Peyer's patch (tissue), 4 donors: ENCODE results near the gene TRIM14. TPM values are rescaled to one million over a fixed set of nuclear protein-coding genes. Genes with fewer than 3 reads are reported as not detected.
A peak's percentile ranks its signal among the peaks of the same experiment; 100 is the strongest.

ENCODE experiments used
- DNase-seq, 3 donors: peaks; one replicate each; pipeline ENCODE4 v3.0.0-alpha.2; 2017 to 2019
- H3K27ac ChIP-seq, 4 donors: fragments of 200-600 bp; sonication (generic); one replicate each; pipeline ENCODE4 v1.5.1; 2016 to 2019
- H3K27me3 ChIP-seq, 2 donors: fragments of 200-600 bp; sonication (generic); one replicate each; pipeline ENCODE4 v1.5.1; 2019
- H3K36me3 ChIP-seq, 3 donors: fragments of 200-600 bp; sonication (generic); one replicate each; pipeline ENCODE4 v1.5.1; 2016 to 2019
- H3K4me1 ChIP-seq, 4 donors: fragments of 200-600 bp; sonication (generic); one replicate each; pipeline ENCODE4 v1.5.1; 2016 to 2019
- H3K4me3 ChIP-seq, 4 donors: fragments of 200-600 bp; sonication (generic); 1 replicate in 3 of 4; 2 replicates in 1 of 4; pipeline ENCODE4 v1.5.1; 2016 to 2019; ENCODE audit warnings: mild to moderate bottlenecking in 1 of 4
- H3K9me3 ChIP-seq, 4 donors: fragments of 200-600 bp; sonication (generic); one replicate each; pipeline ENCODE4 v1.5.1; 2016 to 2019; ENCODE audit warnings: mild to moderate bottlenecking in 1 of 4
- CTCF ChIP-seq, 6 experiments: fragments of 450-650 bp in 4 of 6; fragments of 200-600 bp in 2 of 6; sonication (generic) in 1 of 6; IDR thresholded peaks; one replicate each; pipeline ENCODE4 v1.5.1; 2017 to 2019; ENCODE audit warnings: antibody characterized with exemption in 6 of 6, mild to moderate bottlenecking in 3 of 6, moderate library complexity in 1 of 6
- POLR2A ChIP-seq, 2 donors: fragments of 450-650 bp; IDR thresholded peaks; one replicate each; pipeline ENCODE4 v1.5.1; 2017; ENCODE audit warnings: antibody characterized with exemption in 2 of 2, mild to moderate bottlenecking in 2 of 2, moderate library complexity in 2 of 2
- total RNA-seq, 4 donors: library from RNA; depleted of rRNA; stranded (reverse); fragments of >200 nt; gene quantifications; one replicate each; pipeline ENCODE4 v1.1.0, GENCODE V29; 2016

TRIM14 gene
- total RNA-seq, 4 donors from 2014 or later: 61.1 to 101 (median 72.0) TPM

- Histone ChIP-seq H3K27me3 (no peaks in the 10 kb centered on the region), H3K4me1 (peaks cover 3 to 64% (median 17%) of the 10 kb centered on the region in 4 donors), H3K27ac (peak overlapping the region; percentile 62 to 84 (median 72)), H3K36me3 (peaks cover 0 to 31% (median 0%) of the 10 kb centered on the region in 3 donors), H3K9me3 (no peaks in the 10 kb centered on the region), H3K4me3 (no peak overlapping the region)
- TF ChIP-seq CTCF (IDR thresholded peaks at IDR 0.05) (no peak), POLR2A (IDR thresholded peaks at IDR 0.05) (peak; percentile 45 to 53)
- peak; percentile 44 to 95 (median 89) for DNase-seq
Measured at GRCh38 chr9:98101868-98102273, 17.2 kb downstream of the TRIM14 start.

DNA sequence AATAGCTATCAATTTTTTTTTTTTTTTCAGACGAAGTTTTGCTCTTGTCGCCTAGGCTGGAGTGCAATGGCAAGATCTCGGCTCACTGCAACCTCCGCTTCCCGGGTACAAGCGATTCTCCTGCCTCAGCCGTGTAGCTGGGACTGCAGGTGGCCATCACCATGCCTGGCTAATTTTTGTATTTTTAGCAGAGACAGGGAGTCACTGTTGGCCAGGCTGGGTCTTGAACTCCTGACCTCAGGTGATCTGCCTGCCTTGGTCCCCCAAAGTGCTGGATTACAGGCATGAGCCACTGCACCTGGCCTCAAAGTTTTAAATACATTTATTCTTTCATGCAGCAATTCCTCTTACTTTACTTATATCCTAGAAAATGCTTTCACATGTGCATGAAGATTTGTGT, 17.6 kb downstream of the TRIM14 start:
- peak in 2 of 3 donors; percentile 12 to 52 for DNase-seq
- Histone ChIP-seq H3K27ac (peak overlapping the region; percentile 66 to 84 (median 74)), H3K36me3 (peaks cover 0 to 35% (median 0%) of the 10 kb centered on the region in 3 donors), H3K4me1 (peaks cover 3 to 60% (median 17%) of the 10 kb centered on the region in 4 donors), H3K4me3 (no peak overlapping the region), H3K27me3 (no peaks in the 10 kb centered on the region), H3K9me3 (no peaks in the 10 kb centered on the region)
- TF ChIP-seq POLR2A (IDR thresholded peaks at IDR 0.05): no peak
- no peak for TF ChIP-seq CTCF (IDR thresholded peaks at IDR 0.05)

- H3K4me1 ChIP-seq: peaks cover 3 to 55% (median 17%) of the 10 kb centered on the region in 4 donors
- no peaks in the 10 kb centered on the region for H3K27me3 ChIP-seq
- peak overlapping the region; percentile 24 to 77 (median 67) for H3K27ac ChIP-seq
- H3K4me3 ChIP-seq: no peak overlapping the region
- H3K36me3 ChIP-seq: peaks cover 0 to 44% (median 0%) of the 10 kb centered on the region in 3 donors
- no peak for TF ChIP-seq POLR2A (IDR thresholded peaks at IDR 0.05)
- no peak for TF ChIP-seq CTCF (IDR thresholded peaks at IDR 0.05)
- DNase-seq: no peak
- H3K9me3 ChIP-seq: no peaks in the 10 kb centered on the region
Measured at GRCh38 chr9:98100456-98100855, 18.6 kb downstream of the TRIM14 start.

- Histone ChIP-seq H3K27me3 (no peaks in the 10 kb centered on the region), H3K4me1 (peaks cover 3 to 53% (median 14%) of the 10 kb centered on the region in 4 donors), H3K9me3 (no peaks in the 10 kb centered on the region), H3K4me3 (no peak overlapping the region), H3K36me3 (peaks cover 0 to 46% (median 0%) of the 10 kb centered on the region in 3 donors), H3K27ac (peak overlapping the region; percentile 24 to 77 (median 67))
- no peak for TF ChIP-seq POLR2A (IDR thresholded peaks at IDR 0.05)
- TF ChIP-seq CTCF (IDR thresholded peaks at IDR 0.05): no peak
- DNase-seq: peak in 1 of 3 donors; percentile 56
Measured at GRCh38 chr9:98099898-98100297, 19.1 kb downstream of the TRIM14 start.

DNA sequence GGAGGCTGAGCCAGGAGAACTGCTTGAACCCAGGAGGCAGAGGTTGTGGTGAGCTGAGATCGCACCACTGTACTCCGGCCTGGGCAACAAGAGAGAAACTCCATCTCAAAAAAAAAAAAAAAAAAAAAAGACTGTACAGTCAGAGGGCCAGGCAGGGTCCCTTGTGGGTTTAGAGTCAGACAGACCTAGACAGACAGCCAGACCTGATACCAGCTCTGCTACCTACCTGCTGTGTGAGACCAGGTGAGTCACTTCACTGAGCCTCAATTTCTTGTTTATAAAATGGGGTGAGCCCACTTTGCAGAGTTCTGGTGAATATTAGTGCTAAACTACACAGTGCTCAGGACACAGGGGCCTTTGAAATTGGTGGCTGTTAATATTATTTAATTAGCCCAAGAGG, 19.7 kb downstream of the TRIM14 start:
- H3K36me3 ChIP-seq: peaks cover 0 to 46% (median 0%) of the 10 kb centered on the region in 3 donors
- TF ChIP-seq POLR2A (IDR thresholded peaks at IDR 0.05) (no peak), CTCF (IDR thresholded peaks at IDR 0.05) (no peak)
- no peak overlapping the region for H3K4me3 ChIP-seq
- H3K27me3 ChIP-seq: no peaks in the 10 kb centered on the region
- H3K4me1 ChIP-seq: peaks cover 3 to 47% (median 13%) of the 10 kb centered on the region in 4 donors
- H3K27ac ChIP-seq: peak overlapping the region in 3 of 4 donors; percentile 64 to 77 (median 70)
- peak in 1 of 3 donors; percentile 38 for DNase-seq
- H3K9me3 ChIP-seq: no peaks in the 10 kb centered on the region
